OCI-LY3 (cell line): ENCODE data around the gene PROM1.

ENCODE experiments used
- H2AFZ ChIP-seq: fragments of 200-600, 300-600 bp; shearing (Covaris generic); 2 replicates; pipeline ENCODE4 v1.6.0; 2014; ENCODE audit warnings: antibody characterized with exemption, low read depth, low read length
- H3K27ac ChIP-seq: fragments of 200-600, 300-600 bp; sonication (generic); 2 replicates; pipeline ENCODE4 v1.5.1; 2014; ENCODE audit warnings: mild to moderate bottlenecking, low read length, moderate library complexity, mixed read lengths
- H3K27me3 ChIP-seq: fragments of 200-600, 300-600 bp; sonication (generic); 2 replicates; pipeline ENCODE4 v1.6.1; 2014; ENCODE audit warnings: low read depth, low read length, mixed read lengths
- H3K36me3 ChIP-seq: fragments of 200-600, 300-600 bp; sonication (generic); replicated peaks from 2 replicates; pipeline ENCODE3; 2014; ENCODE audit warnings: low read depth, low read length, mixed read lengths
- H3K4me1 ChIP-seq: fragments of 300-600, 200-600 bp; sonication (generic); 2 replicates; pipeline ENCODE4 v1.6.1; 2014; ENCODE audit warnings: low read length, mixed read lengths
- H3K4me2 ChIP-seq: fragments of 200-600, 300-600 bp; sonication (generic); 2 replicates; pipeline ENCODE4 v1.6.1; 2014; ENCODE audit warnings: low read length, mixed read lengths
- H3K4me3 ChIP-seq: fragments of 300-600, 200-600 bp; sonication (generic); 2 replicates; pipeline ENCODE4 v1.5.1; 2014; ENCODE audit warnings: antibody characterized with exemption, mild to moderate bottlenecking, low read length, moderate library complexity
- H3K79me2 ChIP-seq: fragments of 300-600, 200-600 bp; shearing (Covaris generic); 2 replicates; pipeline ENCODE4 v1.6.1; 2014; ENCODE audit warnings: mild to moderate bottlenecking, low read length, mixed read lengths
- H3K9ac ChIP-seq: fragments of 300-600, 200-600 bp; shearing (Covaris generic); 2 replicates; pipeline ENCODE4 v1.6.0; 2014; ENCODE audit warnings: mild to moderate bottlenecking, low read length, moderate library complexity
- H3K9me3 ChIP-seq: fragments of 200-600, 300-600 bp; shearing (Covaris generic); 2 replicates; pipeline ENCODE4 v1.6.1; 2014; ENCODE audit warnings: low read length, mixed read lengths; ENCODE audit not compliant: insufficient read depth
- H4K20me1 ChIP-seq: fragments of 200-600, 300-600 bp; sonication (generic); 2 replicates; pipeline ENCODE4 v1.6.1; 2016; ENCODE audit warnings: low read length, mixed read lengths; ENCODE audit not compliant: insufficient read depth
- EZH2phosphoT487 ChIP-seq: fragments of 200-600 bp; shearing (Covaris generic); IDR thresholded peaks from 2 replicates; pipeline ENCODE4 v1.6.1; 2018; ENCODE audit warnings: antibody characterized with exemption, mixed run types, low read depth
- TF ChIP-seq, protein P1 (sequence below): fragments of 200-600, 300-600 bp; sonication (generic); IDR thresholded peaks from 2 replicates; pipeline ENCODE4 v1.5.1; 2014; ENCODE audit warnings: antibody characterized with exemption, low read length, low read depth

PROM1 gene

DNA sequence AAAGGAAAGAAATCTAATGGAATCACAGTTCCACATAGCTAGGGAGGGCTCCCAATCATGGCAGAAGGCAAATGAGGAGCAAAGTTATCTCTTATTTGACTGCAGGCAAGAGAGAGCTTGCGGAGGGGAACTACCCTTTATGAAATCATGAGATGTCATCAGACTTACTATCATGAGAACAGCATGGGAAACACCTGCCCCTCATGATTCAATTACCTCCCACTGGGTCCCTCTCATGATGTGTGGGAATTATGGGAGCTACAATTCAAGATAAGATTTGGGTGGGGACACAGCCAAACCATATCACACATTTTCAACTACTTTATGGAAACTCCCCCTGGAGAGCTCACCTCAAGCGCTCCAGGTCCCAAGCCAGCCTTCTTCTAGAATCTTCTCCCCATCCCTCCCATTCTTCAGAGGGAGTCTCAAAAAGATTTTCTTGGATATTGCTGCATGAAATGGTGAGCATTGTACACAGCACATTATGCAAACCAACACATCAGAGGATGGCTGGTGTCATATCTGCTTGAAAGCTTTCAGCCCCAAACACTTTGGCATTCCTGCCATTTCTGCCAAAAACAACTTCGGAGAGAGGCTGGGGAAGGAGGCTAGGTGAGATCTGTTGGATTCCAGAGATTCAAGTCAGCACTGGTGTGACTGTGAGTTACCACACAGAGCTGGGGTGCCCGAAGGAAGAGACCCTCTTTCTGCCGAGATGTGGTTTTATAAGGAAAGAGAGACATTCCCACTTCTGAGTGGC, 152.2 kb downstream of the PROM1 start:
- H3K4me3 ChIP-seq = no peak overlapping the region
- no peak overlapping the region for H2AFZ ChIP-seq
- H3K4me2 ChIP-seq = no peak overlapping the region
- no peak overlapping the region for H3K9ac ChIP-seq
- H3K9me3 ChIP-seq = peaks cover 4% of the 10 kb centered on the region; the same call in 1 of the 2 replicates
- peaks cover 4% of the 10 kb centered on the region for H3K36me3 ChIP-seq
- no peaks in the 10 kb centered on the region for H3K79me2 ChIP-seq
- H3K4me1 ChIP-seq = peaks cover 21% of the 10 kb centered on the region
- H4K20me1 ChIP-seq = no peaks in the 10 kb centered on the region
- TF ChIP-seq, protein P1, sequence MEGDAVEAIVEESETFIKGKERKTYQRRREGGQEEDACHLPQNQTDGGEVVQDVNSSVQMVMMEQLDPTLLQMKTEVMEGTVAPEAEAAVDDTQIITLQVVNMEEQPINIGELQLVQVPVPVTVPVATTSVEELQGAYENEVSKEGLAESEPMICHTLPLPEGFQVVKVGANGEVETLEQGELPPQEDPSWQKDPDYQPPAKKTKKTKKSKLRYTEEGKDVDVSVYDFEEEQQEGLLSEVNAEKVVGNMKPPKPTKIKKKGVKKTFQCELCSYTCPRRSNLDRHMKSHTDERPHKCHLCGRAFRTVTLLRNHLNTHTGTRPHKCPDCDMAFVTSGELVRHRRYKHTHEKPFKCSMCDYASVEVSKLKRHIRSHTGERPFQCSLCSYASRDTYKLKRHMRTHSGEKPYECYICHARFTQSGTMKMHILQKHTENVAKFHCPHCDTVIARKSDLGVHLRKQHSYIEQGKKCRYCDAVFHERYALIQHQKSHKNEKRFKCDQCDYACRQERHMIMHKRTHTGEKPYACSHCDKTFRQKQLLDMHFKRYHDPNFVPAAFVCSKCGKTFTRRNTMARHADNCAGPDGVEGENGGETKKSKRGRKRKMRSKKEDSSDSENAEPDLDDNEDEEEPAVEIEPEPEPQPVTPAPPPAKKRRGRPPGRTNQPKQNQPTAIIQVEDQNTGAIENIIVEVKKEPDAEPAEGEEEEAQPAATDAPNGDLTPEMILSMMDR = no peak
- TF ChIP-seq EZH2phosphoT487 = no peak
- no peaks in the 10 kb centered on the region for H3K27me3 ChIP-seq
- H3K27ac ChIP-seq = no peak overlapping the region

DNA sequence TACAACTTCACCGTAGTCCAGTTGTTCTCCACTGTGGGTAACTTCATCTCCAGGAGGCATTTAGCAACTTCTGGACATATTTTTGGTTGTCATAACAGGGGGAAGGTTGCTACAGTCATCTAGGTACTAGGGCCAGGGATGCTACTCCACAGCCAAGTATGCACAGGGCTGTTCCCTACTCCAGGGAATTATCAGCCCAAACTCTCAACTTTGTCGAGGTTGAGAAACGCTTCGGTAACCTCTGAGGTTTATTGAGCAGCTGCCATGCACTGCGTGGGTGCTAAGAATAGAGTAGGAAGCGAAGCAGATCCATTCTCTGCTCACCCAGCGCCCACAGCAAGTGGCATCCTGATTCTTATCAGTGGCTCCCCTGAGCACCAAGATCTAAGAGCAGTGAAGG, 153.5 kb downstream of the PROM1 start:
- Histone ChIP-seq H3K27me3 (no peaks in the 10 kb centered on the region), H3K4me2 (no peak overlapping the region), H3K4me3 (no peak overlapping the region), H4K20me1 (no peaks in the 10 kb centered on the region), H3K9me3 (peaks cover 4% of the 10 kb centered on the region; the same call in 1 of the 2 replicates), H3K4me1 (peaks cover 21% of the 10 kb centered on the region), H2AFZ (no peak overlapping the region), H3K79me2 (no peaks in the 10 kb centered on the region), H3K9ac (no peak overlapping the region), H3K27ac (no peak overlapping the region), H3K36me3 (peaks cover 4% of the 10 kb centered on the region)
- no peak for TF ChIP-seq EZH2phosphoT487
- TF ChIP-seq, protein P1 = no peak

DNA sequence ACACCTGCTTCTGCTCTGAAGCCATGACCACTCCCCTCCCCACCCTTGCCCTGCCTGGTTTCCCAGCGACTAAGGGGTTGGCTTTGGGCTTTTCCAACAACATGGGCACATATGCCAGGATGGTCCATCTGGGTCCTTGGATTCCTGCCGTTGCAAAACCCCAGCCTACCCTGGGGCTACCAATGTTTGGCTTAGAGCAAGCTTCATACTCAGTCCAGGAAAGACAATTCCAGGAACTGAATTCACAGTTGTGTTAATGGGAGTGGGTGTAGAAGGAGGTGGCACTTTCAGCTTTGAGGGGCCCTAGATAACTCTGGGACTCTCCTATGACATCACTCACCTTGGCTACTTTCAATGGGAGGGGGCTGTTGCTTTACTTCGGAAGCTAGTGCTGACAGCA, 154.3 kb downstream of the PROM1 start:
- no peaks in the 10 kb centered on the region for H4K20me1 ChIP-seq
- peaks cover 4% of the 10 kb centered on the region for H3K36me3 ChIP-seq
- no peaks in the 10 kb centered on the region for H3K79me2 ChIP-seq
- TF ChIP-seq EZH2phosphoT487 = no peak
- TF ChIP-seq, protein P1 = no peak
- H3K27ac ChIP-seq = no peak overlapping the region
- no peak overlapping the region for H3K4me2 ChIP-seq
- H3K9me3 ChIP-seq = peaks cover 4% of the 10 kb centered on the region; the same call in 1 of the 2 replicates
- H3K4me1 ChIP-seq = peaks cover 21% of the 10 kb centered on the region
- H3K9ac ChIP-seq = no peak overlapping the region
- H3K4me3 ChIP-seq = no peak overlapping the region
- H3K27me3 ChIP-seq = no peaks in the 10 kb centered on the region
- no peak overlapping the region for H2AFZ ChIP-seq

DNA sequence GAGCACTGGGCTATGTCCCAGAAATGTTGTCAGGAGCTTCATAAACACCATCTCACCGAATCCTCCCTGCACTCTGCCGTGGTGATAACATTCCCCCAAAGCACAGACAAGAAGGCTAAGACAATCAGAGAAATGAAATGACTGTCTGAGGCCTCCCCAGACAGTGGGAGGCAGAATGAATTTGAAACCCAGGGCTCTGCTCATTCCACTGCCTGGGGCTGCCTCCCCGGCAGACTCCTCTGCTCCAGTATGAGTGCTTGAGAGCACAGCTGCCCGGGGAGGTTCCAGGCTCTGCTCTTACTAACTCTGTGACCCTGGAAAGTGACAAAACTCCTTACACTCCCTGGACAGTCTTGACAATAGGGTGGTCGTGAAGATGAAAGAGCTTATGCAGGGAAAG, 154.9 kb downstream of the PROM1 start:
- no peak overlapping the region for H2AFZ ChIP-seq
- peaks cover 21% of the 10 kb centered on the region for H3K4me1 ChIP-seq
- no peaks in the 10 kb centered on the region for H4K20me1 ChIP-seq
- H3K9ac ChIP-seq = no peak overlapping the region
- H3K27ac ChIP-seq = no peak overlapping the region
- no peaks in the 10 kb centered on the region for H3K79me2 ChIP-seq
- no peak overlapping the region for H3K4me3 ChIP-seq
- H3K9me3 ChIP-seq = peaks cover 4% of the 10 kb centered on the region; the same call in 1 of the 2 replicates
- TF ChIP-seq, protein P1 = no peak
- no peak for TF ChIP-seq EZH2phosphoT487
- H3K4me2 ChIP-seq = no peak overlapping the region
- H3K27me3 ChIP-seq = no peaks in the 10 kb centered on the region
- H3K36me3 ChIP-seq = peaks cover 4% of the 10 kb centered on the region
